Activated naive CD8-positive, alpha-beta T cell (primary cell): ENCODE results near the gene CRISPLD2.
"Not testable (repeated sequence)": the region's sequence is repeated elsewhere in the genome, so short reads cannot be mapped to it uniquely, and the experiment has no call there.

ENCODE experiments used
- H3K27ac Mint-ChIP-seq: one replicate; pipeline ENCODE4 v1.8.0; 2021; ENCODE audit warnings: mixed read lengths
- H3K27me3 Mint-ChIP-seq: one replicate; pipeline ENCODE4 v1.8.0; 2021; ENCODE audit warnings: mixed read lengths
- H3K36me3 Mint-ChIP-seq: one replicate; pipeline ENCODE4 v1.8.0; 2021; ENCODE audit warnings: mixed read lengths
- H3K4me1 Mint-ChIP-seq: one replicate; pipeline ENCODE4 v1.8.0; 2021; ENCODE audit warnings: low read depth, mixed read lengths
- H3K4me3 Mint-ChIP-seq: one replicate; pipeline ENCODE4 v1.8.0; 2021; ENCODE audit warnings: mild to moderate bottlenecking, mixed read lengths
- H3K9me3 Mint-ChIP-seq: one replicate; pipeline ENCODE4 v1.8.0; 2021; ENCODE audit warnings: low read depth, mixed read lengths

The CRISPLD2 gene

GRCh38 chr16:84868829-84869472 is 49.2 kb downstream of the CRISPLD2 start:
- Mint-ChIP-seq H3K27me3 (no peaks in the 10 kb centered on the region), H3K27ac (no peak overlapping the region), H3K36me3 (no peaks in the 10 kb centered on the region), H3K4me3 (no peak overlapping the region), H3K9me3 (no peaks in the 10 kb centered on the region), H3K4me1 (no peaks in the 10 kb centered on the region)

GRCh38 chr16:84869473-84869845 is 49.7 kb downstream of the CRISPLD2 start:
- Mint-ChIP-seq H3K27me3 (no peaks in the 10 kb centered on the region), H3K36me3 (no peaks in the 10 kb centered on the region), H3K4me3 (no peak overlapping the region), H3K9me3 (no peaks in the 10 kb centered on the region), H3K27ac (no peak overlapping the region), H3K4me1 (no peaks in the 10 kb centered on the region)

GRCh38 chr16:84872971-84873370 is 53.2 kb downstream of the CRISPLD2 start:
- not testable (repeated sequence) for H3K36me3 Mint-ChIP-seq, H3K9me3 Mint-ChIP-seq, H3K4me3 Mint-ChIP-seq, H3K4me1 Mint-ChIP-seq, H3K27ac Mint-ChIP-seq, H3K27me3 Mint-ChIP-seq

GRCh38 chr16:84874004-84874435 is 54.2 kb downstream of the CRISPLD2 start:
- no peaks in the 10 kb centered on the region for H3K27me3 Mint-ChIP-seq
- H3K9me3 Mint-ChIP-seq: no peaks in the 10 kb centered on the region
- H3K36me3 Mint-ChIP-seq: no peaks in the 10 kb centered on the region
- H3K4me3 Mint-ChIP-seq: no peak overlapping the region
- no peak overlapping the region for H3K27ac Mint-ChIP-seq
- no peaks in the 10 kb centered on the region for H3K4me1 Mint-ChIP-seq

GRCh38 chr16:84874553-84874952 is 54.8 kb downstream of the CRISPLD2 start:
- no peaks in the 10 kb centered on the region for H3K36me3 Mint-ChIP-seq
- no peaks in the 10 kb centered on the region for H3K4me1 Mint-ChIP-seq
- no peaks in the 10 kb centered on the region for H3K27me3 Mint-ChIP-seq
- H3K4me3 Mint-ChIP-seq: no peak overlapping the region
- H3K27ac Mint-ChIP-seq: no peak overlapping the region
- no peaks in the 10 kb centered on the region for H3K9me3 Mint-ChIP-seq

- Mint-ChIP-seq H3K27ac (no peak overlapping the region), H3K27me3 (no peaks in the 10 kb centered on the region), H3K36me3 (no peaks in the 10 kb centered on the region), H3K4me3 (no peak overlapping the region), H3K4me1 (no peaks in the 10 kb centered on the region), H3K9me3 (no peaks in the 10 kb centered on the region)
Measured at GRCh38 chr16:84874983-84875382, 55.2 kb downstream of the CRISPLD2 start.

- Mint-ChIP-seq H3K4me3 (no peak overlapping the region), H3K36me3 (no peaks in the 10 kb centered on the region), H3K4me1 (no peaks in the 10 kb centered on the region), H3K27ac (no peak overlapping the region), H3K27me3 (no peaks in the 10 kb centered on the region), H3K9me3 (no peaks in the 10 kb centered on the region)
Measured at GRCh38 chr16:84875846-84876245, 56.1 kb downstream of the CRISPLD2 start.

- Mint-ChIP-seq H3K4me1 (no peaks in the 10 kb centered on the region), H3K27ac (no peak overlapping the region), H3K4me3 (no peak overlapping the region), H3K27me3 (no peaks in the 10 kb centered on the region), H3K36me3 (no peaks in the 10 kb centered on the region), H3K9me3 (no peaks in the 10 kb centered on the region)
Measured at GRCh38 chr16:84876873-84877606, 57.3 kb downstream of the CRISPLD2 start.

- no peak overlapping the region for H3K27ac Mint-ChIP-seq
- H3K36me3 Mint-ChIP-seq: no peaks in the 10 kb centered on the region
- no peaks in the 10 kb centered on the region for H3K9me3 Mint-ChIP-seq
- H3K4me1 Mint-ChIP-seq: no peaks in the 10 kb centered on the region
- no peaks in the 10 kb centered on the region for H3K27me3 Mint-ChIP-seq
- H3K4me3 Mint-ChIP-seq: no peak overlapping the region
Measured at GRCh38 chr16:84878770-84879169, 59.0 kb downstream of the CRISPLD2 start.

- no peak overlapping the region for H3K27ac Mint-ChIP-seq
- H3K36me3 Mint-ChIP-seq: no peaks in the 10 kb centered on the region
- H3K4me1 Mint-ChIP-seq: peaks cover 5% of the 10 kb centered on the region
- H3K27me3 Mint-ChIP-seq: no peaks in the 10 kb centered on the region
- H3K9me3 Mint-ChIP-seq: no peaks in the 10 kb centered on the region
- H3K4me3 Mint-ChIP-seq: no peak overlapping the region
Measured at GRCh38 chr16:84879569-84880487, 60.0 kb downstream of the CRISPLD2 start.

GRCh38 chr16:84881702-84882521 is 62.1 kb downstream of the CRISPLD2 start:
- H3K36me3 Mint-ChIP-seq: no peaks in the 10 kb centered on the region

GRCh38 chr16:84883301-84883700 is 63.5 kb downstream of the CRISPLD2 start:
- Mint-ChIP-seq H3K27ac (no peak overlapping the region), H3K4me1 (peaks cover 6% of the 10 kb centered on the region), H3K36me3 (no peaks in the 10 kb centered on the region), H3K4me3 (no peak overlapping the region), H3K9me3 (no peaks in the 10 kb centered on the region), H3K27me3 (peaks cover 2% of the 10 kb centered on the region)

More at GRCh38 chr16:84881702-84882521, 62.1 kb downstream of the CRISPLD2 start:
- no peak overlapping the region for H3K4me3 Mint-ChIP-seq
- H3K9me3 Mint-ChIP-seq: no peaks in the 10 kb centered on the region
- no peak overlapping the region for H3K27ac Mint-ChIP-seq
- H3K4me1 Mint-ChIP-seq: peaks cover 6% of the 10 kb centered on the region
- peaks cover 2% of the 10 kb centered on the region for H3K27me3 Mint-ChIP-seq

GRCh38 chr16:84884246-84884595 is 64.4 kb downstream of the CRISPLD2 start:
- H3K4me3 Mint-ChIP-seq: no peak overlapping the region
- H3K27ac Mint-ChIP-seq: no peak overlapping the region
- no peaks in the 10 kb centered on the region for H3K9me3 Mint-ChIP-seq
- peaks cover 2% of the 10 kb centered on the region for H3K27me3 Mint-ChIP-seq
- peaks cover 6% of the 10 kb centered on the region for H3K4me1 Mint-ChIP-seq
- no peaks in the 10 kb centered on the region for H3K36me3 Mint-ChIP-seq

GRCh38 chr16:84884596-84885341 is 65.0 kb downstream of the CRISPLD2 start:
- no peaks in the 10 kb centered on the region for H3K36me3 Mint-ChIP-seq
- no peak overlapping the region for H3K4me3 Mint-ChIP-seq
- H3K27ac Mint-ChIP-seq: no peak overlapping the region
- peaks cover 2% of the 10 kb centered on the region for H3K27me3 Mint-ChIP-seq
- no peaks in the 10 kb centered on the region for H3K9me3 Mint-ChIP-seq
- H3K4me1 Mint-ChIP-seq: peaks cover 6% of the 10 kb centered on the region
